Type B pancreatic cell (in vitro differentiated cells): ENCODE measurements around the gene RBM47. TPM values are rescaled to one million over a fixed set of nuclear protein-coding genes. Genes with fewer than 3 reads are reported as not detected.

Source experiments
- DNase-seq: peaks from one replicate; pipeline ENCODE4 v3.0.0; 2021; ENCODE audit warnings: mixed read lengths; ENCODE audit not compliant: unreplicated experiment; ENCODE audit errors: extremely low spot score
- H3K27ac Mint-ChIP-seq: 2 replicates; pipeline ENCODE4 v1.8.0; 2021; ENCODE audit warnings: mild to moderate bottlenecking, mixed read lengths
- H3K27me3 Mint-ChIP-seq: 2 replicates; pipeline ENCODE4 v1.8.0; 2021; ENCODE audit warnings: mixed read lengths
- H3K36me3 Mint-ChIP-seq: 2 replicates; pipeline ENCODE4 v1.8.0; 2021; ENCODE audit warnings: mixed read lengths
- H3K4me1 Mint-ChIP-seq: one replicate; pipeline ENCODE4 v1.8.0; 2021; ENCODE audit warnings: mixed read lengths; ENCODE audit not compliant: unreplicated experiment
- H3K4me3 Mint-ChIP-seq: 2 replicates; pipeline ENCODE4 v1.8.0; 2021; ENCODE audit warnings: mild to moderate bottlenecking, mixed read lengths
- H3K9me3 Mint-ChIP-seq: 2 replicates; pipeline ENCODE4 v1.8.0; 2021; ENCODE audit warnings: mixed read lengths
- CTCF ChIP-seq: fragments of 200-600 bp; sonication (generic); conservative IDR thresholded peaks from 2 replicates; pipeline ENCODE4 v1.5.0; 2021; ENCODE audit warnings: antibody characterized with exemption, mild to moderate bottlenecking
- total RNA-seq: library from RNA; stranded (reverse); gene quantifications from 2 replicates; pipeline ENCODE4 v1.2.1, GENCODE V29; 2021; ENCODE audit warnings: low replicate concordance

RBM47 gene
- total RNA-seq, 1 donor from 2014 or later: 53.5 TPM

DNA sequence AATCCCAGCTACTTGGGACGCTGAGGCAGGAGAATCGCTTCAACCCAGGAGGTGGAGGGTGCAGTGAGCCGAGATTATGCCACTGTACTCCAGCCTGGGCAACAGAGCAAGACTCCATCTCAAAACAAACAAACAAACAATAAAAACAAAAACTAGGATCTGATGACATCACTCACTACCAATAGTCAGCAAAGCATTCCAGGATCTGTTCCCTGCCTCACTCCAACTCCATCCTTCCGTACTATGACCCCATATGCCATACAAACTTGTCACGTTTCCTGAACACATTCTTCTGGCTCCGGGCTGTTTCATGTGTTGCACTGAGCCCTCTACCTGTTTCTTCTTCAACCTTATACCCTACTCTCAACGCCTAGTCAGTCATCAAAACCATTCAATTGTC, 47.3 kb downstream of the RBM47 start:
- TF ChIP-seq CTCF: no peak
- H3K4me3 Mint-ChIP-seq: no peak overlapping the region
- peaks cover 36% of the 10 kb centered on the region for H3K4me1 Mint-ChIP-seq
- DNase-seq: no peak
- H3K27ac Mint-ChIP-seq: no peak overlapping the region
- no peaks in the 10 kb centered on the region for H3K9me3 Mint-ChIP-seq
- H3K36me3 Mint-ChIP-seq: peaks cover 6% of the 10 kb centered on the region
- H3K27me3 Mint-ChIP-seq: no peaks in the 10 kb centered on the region

DNA sequence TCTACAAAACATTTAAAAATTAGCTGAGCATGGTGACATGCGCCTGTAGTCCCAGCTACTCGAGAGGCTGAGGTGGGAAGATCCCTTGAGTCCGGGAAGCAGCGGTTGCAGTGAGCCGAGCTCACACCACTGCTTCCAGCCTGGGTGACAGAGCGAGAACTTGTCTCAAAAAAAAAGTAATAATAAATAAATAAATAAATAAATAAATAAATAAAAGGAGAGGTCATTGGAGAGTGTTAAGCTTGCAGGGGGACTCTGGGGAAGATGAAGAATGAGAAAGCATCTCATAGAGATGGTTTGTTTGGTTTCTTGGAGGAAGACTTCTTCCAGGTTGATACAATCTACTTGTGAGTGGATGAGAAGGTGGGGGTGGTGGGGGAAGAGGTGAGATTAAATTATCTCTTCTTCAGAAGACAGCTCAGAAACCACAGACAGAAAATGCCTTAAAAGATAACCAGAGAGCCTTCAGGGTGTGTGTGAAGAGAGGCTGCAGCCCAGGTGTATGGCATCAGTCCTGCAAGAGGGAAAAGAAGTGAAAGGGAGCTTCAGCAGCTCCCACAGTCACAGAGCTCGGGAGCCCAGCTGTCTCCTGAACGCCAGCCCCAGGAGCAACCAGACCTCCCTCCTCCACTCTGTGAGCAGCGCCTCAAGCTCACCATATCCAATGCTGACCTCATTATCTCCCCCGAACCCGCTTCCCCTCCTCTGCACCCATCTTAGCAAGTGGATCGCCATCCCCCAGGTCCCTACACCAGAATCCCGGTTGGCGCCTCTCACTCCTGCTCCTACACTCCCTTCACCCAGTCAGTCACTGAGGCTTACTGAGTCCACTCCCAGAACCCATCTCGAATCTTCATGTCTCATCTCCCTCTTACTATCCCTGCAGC, 48.2 kb downstream of the RBM47 start:
- H3K27ac Mint-ChIP-seq: peak overlapping the region; percentile 21
- no peaks in the 10 kb centered on the region for H3K9me3 Mint-ChIP-seq
- no peak overlapping the region for H3K4me3 Mint-ChIP-seq
- H3K27me3 Mint-ChIP-seq: no peaks in the 10 kb centered on the region
- peaks cover 6% of the 10 kb centered on the region for H3K36me3 Mint-ChIP-seq
- H3K4me1 Mint-ChIP-seq: peaks cover 37% of the 10 kb centered on the region
- no peak for TF ChIP-seq CTCF
- no peak for DNase-seq

DNA sequence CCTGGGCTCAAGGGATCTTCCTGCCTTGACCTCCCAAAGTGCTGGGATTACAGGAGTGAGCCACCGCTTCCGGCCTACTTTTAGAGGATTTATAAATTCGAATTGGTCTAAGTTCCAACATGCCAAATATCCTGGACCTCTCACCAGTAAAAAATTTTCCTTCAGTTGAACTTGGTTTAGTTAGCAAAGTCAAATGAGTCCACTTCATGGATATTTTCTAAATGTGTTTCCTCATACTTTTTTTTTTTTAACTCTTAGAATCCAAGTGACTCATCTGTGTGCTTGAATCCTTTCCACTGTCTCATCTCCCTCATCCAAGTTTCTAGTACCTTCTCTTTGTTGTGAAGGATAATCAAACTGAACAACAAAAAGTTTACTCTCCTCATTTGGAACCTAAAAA, 49.7 kb downstream of the RBM47 start:
- peak overlapping the region; percentile 23 for H3K27ac Mint-ChIP-seq
- H3K36me3 Mint-ChIP-seq: peaks cover 6% of the 10 kb centered on the region
- H3K4me1 Mint-ChIP-seq: peaks cover 31% of the 10 kb centered on the region
- no peak for DNase-seq
- TF ChIP-seq CTCF: no peak
- no peaks in the 10 kb centered on the region for H3K27me3 Mint-ChIP-seq
- no peak overlapping the region for H3K4me3 Mint-ChIP-seq
- no peaks in the 10 kb centered on the region for H3K9me3 Mint-ChIP-seq

- no peaks in the 10 kb centered on the region for H3K9me3 Mint-ChIP-seq
- peaks cover 6% of the 10 kb centered on the region for H3K36me3 Mint-ChIP-seq
- no peaks in the 10 kb centered on the region for H3K27me3 Mint-ChIP-seq
- H3K4me3 Mint-ChIP-seq: peak overlapping the region; percentile 69
- TF ChIP-seq CTCF: no peak
- peak overlapping the region; percentile 96 for H3K27ac Mint-ChIP-seq
- H3K4me1 Mint-ChIP-seq: peaks cover 35% of the 10 kb centered on the region
- no peak for DNase-seq
Observed at GRCh38 chr4:40577588-40578253, 51.9 kb downstream of the RBM47 start.

DNA sequence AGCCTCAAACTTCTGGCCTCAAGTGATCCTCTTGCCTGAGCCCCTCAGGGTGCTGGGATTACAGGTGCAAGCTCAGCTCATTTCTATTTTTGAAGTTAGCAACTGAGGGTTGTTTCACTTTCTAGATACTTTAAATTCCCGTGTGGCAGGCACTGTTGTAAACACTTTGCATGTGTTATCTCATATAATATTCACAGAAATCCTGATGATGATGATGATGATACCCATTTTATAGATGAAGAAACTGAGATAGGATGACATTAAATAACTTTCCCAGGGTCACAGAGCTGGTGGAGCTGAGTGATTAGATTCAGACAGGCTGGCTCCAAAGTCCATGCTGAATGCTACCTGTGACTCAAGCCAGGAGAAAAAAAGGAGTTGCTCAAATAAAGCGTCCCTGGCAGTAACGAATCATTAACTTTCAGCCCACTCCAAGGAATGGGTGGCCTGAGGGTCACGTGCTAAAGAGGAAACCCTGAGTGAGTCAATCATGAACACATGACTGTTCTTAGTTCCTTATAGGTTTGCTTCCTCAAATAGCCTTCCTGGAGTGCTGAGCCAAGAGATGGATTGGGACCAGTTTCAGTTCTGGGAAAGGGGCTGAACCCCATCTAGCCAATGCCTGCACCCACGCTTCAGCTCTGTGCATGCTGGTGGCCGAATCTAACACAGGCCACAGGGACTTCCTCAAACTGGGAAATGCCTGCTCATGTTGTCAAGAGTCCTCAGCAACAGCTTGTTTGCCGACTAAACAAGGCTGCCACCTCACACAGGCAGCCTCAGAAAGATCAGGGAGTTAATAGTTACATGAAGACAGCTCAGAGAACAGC, 52.8 kb downstream of the RBM47 start:
- H3K4me3 Mint-ChIP-seq: peak overlapping the region; percentile 69
- peak overlapping the region; percentile 96 for H3K27ac Mint-ChIP-seq
- DNase-seq: no peak
- TF ChIP-seq CTCF: no peak
- H3K27me3 Mint-ChIP-seq: no peaks in the 10 kb centered on the region
- peaks cover 35% of the 10 kb centered on the region for H3K4me1 Mint-ChIP-seq
- H3K9me3 Mint-ChIP-seq: no peaks in the 10 kb centered on the region
- H3K36me3 Mint-ChIP-seq: peaks cover 3% of the 10 kb centered on the region
